ENCODE results near the gene LIN52.

LIN52 gene

GRCh38 chr14:74238974-74239847 lies 154.5 kb downstream of the LIN52 start, which contains the start of gene VSX2:
VSX2 (plus strand) TSS chr14:74239449; CDS start chr14:74239562, 113 bp downstream.
- no peak for DNase-seq

DNA sequence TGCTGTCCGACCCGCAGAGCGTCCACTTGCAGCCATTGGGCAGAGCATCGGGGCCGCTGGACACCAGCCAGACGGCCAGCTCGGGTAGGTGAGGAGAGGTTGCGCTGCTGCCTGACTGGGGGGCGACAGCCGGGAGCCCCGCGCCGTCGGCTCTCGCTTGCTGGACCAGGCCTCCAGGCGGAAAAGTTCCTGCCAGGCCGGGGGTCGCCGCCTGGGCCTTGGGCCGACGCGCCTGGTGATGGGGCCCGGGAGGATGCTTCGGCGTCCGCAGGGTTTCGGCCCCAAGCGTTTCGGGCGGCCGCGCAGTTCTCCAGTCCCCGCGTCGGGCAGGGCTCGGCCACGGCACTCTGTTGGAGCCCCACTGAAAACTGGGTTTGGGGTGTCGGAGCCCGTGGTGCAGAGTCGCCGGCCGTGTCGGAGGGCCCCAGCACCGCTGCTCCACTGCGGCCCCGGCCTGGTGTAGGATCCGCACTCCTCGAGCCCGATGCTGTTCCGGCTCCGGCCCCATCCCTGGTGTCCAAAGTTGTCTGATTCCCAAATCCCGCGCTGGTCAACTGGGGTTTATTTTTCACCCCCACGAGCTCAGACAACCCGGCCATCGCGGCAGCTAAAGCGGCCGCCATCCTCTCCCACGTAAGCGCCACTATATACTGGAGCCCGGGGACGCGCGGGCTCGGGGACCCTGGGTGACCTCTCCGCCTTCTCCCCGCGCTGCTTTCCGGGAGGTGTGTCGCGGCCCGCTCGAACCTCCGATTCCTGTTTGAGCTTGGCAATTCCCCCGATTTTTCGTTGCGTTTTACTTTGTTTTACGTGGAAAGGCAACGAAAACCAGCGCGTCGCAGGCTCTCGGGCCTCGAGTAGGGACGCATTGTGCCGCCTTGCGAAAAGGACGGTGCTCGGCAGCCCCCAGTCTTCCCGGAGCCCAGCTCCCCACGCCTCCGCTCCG lies 155.4 kb downstream of the LIN52 start:
- DNase-seq, result no peak

DNA sequence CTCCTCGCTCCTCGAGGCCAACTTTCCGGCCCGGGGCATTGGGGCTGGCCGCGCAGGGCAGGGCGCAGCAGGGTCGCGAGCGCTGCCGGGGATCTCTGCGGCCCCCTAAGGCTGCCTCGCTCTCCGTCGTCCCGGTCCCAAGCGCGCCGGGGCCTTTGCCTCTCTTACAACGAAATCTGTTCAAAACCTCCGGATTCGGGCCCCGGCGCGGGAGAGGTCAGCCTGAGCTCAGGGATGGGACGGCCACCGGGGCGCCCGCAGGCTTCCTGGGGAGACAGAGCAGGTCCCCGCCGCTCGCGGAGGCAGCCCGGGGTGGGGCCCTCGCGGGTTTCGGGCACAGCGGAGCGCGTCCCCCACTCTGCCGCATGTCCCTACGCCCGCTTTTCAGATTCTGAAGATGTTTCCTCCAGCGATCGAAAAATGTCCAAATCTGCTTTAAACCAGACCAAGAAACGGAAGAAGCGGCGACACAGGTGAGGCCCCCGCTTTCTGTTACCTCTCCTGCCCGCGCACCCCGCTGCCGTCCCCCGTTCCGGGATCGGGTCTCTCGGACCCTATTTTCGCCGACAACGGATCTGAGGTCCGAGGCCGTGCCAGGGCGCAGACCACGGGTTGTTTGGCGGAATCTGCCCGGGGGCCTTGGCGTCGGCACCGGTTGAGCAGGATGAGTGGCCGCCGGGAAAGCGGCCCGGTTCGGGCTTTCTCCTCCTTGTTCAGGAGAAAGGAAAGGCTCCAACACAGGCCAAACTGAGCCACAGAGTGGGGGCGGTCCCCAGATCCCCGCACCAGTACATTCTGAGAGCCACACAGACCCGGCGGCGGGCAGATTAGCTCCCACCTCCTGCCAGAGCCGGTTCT lies 156.3 kb downstream of the LIN52 start:
- no peak for DNase-seq

DNA sequence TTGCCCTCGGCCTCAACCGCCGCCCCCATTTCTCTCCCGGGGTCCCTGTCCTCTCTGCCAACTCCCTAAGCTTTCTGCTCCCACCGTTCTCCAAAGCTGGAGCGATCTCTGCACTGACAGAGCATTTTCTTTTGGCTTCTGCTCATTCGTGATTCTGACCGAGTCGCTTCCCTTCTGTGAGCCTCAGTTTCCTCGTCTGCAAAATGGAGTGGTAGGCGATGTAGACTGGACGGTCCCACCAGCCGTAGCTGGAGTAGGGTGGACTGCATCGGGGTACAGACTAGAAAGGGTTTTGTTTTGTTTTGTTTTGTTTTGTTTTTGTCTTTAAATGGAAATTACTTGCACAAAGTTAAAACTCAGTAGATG lies 156.9 kb downstream of the LIN52 start:
- DNase-seq, result no peak

DNA sequence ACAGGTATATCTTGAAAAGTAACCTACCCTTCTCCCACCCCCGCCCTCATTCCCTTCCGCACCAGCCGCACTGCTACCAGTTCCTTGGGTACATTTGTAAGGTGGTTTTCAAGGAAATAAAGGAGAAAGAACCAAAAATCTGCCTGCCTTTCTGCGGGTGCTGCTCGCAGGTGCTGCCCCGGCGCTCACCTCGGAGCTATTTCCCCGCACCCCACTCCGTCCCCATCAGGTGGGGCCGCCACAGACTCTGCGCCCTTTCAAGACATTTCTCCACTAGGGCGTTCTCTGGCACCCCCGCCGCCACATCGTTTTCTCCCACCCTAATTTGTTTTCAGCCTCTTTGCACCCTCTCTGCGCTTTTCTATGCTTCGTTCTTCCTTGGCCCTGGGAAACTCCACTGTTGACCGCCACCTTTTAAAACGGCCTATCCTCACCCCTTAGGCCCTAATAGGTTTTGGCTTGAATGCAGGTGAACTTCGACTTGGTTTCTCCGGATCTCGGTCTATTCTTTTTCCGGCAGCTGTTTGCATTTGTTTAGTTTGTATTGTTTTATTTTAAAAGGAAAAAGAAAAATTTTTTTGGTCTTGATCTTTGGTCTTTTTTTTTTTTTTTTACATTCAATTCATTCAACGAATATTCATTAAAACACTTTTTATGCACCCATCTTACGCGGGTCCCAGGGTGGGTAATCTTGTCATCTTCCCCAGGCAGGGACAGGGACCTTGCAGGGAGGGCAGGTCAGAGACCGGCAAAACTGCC lies 157.4 kb downstream of the LIN52 start:
- no peak for DNase-seq

- no peak for DNase-seq
Observed at GRCh38 chr14:74242780-74243042, 158.0 kb downstream of the LIN52 start.

GRCh38 chr14:74243051-74243450 lies 158.3 kb downstream of the LIN52 start:
- DNase-seq, result no peak

DNA sequence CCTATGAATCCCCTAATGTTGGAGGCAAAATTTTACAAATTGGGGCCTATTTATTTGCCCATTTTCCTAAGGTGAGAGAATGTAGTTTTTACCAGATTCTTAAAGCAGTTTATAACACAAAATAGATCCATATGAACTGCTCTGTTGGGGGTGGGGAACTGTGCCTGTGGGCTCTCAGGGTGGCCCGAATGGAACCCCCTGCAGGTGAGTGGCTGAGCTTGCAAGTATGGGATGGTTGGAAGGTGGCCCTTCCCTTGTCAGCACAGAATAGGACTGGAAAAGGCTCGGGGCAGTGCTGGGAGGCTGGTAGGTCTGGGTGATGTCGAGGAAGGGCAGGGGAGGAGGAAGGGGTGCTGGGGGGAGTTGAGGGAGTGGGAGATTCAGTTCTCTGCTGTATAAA lies 159.4 kb downstream of the LIN52 start:
- DNase-seq, result no peak

- DNase-seq, result no peak
Observed at GRCh38 chr14:74245292-74245691, 160.5 kb downstream of the LIN52 start.

DNA sequence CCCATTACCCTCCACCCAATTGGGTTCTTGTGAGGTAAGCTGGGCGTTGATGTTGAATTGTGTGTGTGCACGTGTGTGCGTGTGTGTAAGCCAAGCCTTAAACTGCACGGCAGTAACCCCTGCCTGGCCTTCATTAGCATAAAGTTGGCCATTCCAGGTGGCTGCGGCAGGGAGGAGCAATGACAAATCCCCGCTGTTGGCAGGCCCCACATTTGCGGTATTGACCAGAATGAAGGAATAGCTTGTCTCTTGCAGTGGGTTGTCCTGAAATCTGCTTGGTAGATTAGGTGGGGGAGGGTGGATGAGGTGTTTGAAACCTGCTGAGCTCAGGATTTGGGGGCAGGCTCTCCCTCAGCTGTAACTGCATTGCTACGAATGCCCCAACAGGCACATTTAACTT lies 161.8 kb downstream of the LIN52 start:
- DNase-seq, result no peak

- no peak for DNase-seq
Observed at GRCh38 chr14:74248017-74248416, 163.3 kb downstream of the LIN52 start.

DNA sequence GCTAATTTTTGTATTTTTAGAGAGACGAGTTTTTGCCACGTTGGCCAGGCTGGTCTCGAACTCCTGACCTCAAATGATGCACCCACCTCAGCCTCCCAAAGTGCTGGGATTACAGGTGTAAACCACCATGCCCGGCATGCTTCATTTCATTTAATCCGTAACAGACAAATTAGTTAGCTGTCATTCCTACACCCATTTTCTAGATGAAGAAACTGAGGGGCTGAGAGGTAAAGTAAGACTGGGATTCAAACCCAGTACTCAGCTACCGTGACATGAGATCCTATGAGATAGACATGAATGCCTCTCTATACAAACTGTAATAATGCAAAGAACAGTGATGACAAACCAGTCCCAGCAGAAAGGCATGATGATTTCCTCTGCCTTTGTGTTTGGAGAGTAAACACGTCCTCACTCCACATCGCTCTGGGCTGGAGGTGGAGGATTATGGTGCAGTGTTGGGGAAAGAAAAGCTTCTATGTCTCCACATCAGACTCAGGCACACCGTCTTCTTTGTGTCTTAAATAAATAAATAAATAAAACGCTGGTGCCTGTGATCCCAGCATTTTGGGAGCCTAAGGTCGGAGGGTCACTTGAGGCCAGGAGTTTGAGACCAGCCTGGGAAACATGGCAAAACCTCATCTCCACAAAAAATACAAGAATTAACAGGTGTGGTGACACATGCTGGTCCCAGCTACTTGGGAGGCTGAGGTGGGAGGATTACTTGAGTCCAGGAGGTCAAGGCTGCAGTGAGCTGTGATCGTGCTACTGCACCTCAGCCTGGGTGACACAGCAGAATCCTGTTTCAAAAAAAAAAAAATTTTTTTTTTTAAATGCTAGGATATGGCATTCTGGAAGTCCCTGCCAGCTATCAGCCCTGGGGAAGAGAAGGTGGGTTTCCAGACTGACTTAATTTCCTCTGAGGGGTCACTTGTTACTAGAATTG lies 164.9 kb downstream of the LIN52 start:
- DNase-seq, result no peak

Measured in activated CD4-positive, alpha-beta T cell treated with anti-CD3 and anti-CD28 coated beads, Interleukin-2, amount 50 U/mL, for 16 hours (primary cell).